IPS-15b (cell line): ENCODE data around the gene TRANK1.
"Not testable (repeated sequence)": the region's sequence is repeated elsewhere in the genome, so short reads cannot be mapped to it uniquely, and the experiment has no call there.

Experiments
- H3K27me3 ChIP-seq: one replicate; pipeline ENCODE4 v1.6.1; 2013; ENCODE audit warnings: low read length; ENCODE audit not compliant: control insufficient read depth, insufficient read depth
- H3K36me3 ChIP-seq: one replicate; pipeline ENCODE4 v1.6.1; 2013; ENCODE audit warnings: low read length; ENCODE audit not compliant: control insufficient read depth, insufficient read depth
- H3K4me1 ChIP-seq: one replicate; pipeline ENCODE4 v1.6.1; 2013; ENCODE audit warnings: mild to moderate bottlenecking, low read length; ENCODE audit not compliant: control insufficient read depth, insufficient read depth
- H3K4me3 ChIP-seq: one replicate; pipeline ENCODE4 v1.5.1; 2013; ENCODE audit warnings: low read depth, low read length
- H3K9ac ChIP-seq: one replicate; pipeline ENCODE4 v1.6.1; 2013; ENCODE audit warnings: low read depth, mild to moderate bottlenecking, low read length
- H3K9me3 ChIP-seq: one replicate; pipeline ENCODE4 v1.6.1; 2013; ENCODE audit warnings: mild to moderate bottlenecking, low read length; ENCODE audit not compliant: control insufficient read depth, insufficient read depth

Gene TRANK1

DNA sequence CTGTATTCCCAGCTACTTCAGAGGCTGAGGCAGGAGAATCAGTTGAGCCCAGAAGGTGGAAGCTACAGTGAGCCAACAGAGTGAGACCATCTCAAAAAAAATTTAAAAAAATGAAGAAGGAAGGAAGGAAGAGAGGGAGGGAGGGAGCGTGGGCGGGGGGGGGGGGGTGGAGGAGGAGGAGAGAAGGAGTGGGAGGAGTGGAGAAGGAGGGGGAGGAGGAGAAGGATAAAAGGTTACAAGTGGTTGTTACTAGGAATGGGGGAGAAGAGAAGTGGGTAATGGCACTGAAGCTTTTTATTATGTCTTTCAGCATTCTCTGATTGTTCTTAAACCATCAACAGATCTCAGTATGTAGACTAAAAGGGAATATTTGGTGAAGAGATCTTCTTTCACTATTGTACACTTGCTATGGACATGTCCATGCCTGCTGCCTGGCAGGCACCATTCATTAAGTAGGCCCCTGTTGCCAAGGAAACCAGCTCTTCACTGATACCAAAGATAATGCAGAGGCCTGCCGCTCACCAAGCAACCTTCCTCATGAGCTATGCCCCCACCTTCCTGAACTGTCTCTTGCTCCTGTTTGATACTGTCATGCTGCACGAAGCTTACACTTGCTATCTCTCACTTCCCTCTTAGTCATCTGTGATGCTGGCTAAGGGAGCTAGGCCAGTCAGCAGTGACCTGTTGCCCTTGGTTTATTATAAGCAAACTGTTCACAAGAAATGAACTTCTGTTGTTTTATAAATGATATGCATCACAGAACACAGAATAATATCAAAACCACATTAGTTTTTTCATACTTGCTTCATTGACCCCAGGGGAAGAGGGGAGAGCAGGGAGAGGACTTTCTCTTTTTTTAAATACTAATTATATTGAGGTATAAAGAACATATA lies 24.9 kb upstream of the TRANK1 start:
- H3K9ac ChIP-seq = no peak overlapping the region

DNA sequence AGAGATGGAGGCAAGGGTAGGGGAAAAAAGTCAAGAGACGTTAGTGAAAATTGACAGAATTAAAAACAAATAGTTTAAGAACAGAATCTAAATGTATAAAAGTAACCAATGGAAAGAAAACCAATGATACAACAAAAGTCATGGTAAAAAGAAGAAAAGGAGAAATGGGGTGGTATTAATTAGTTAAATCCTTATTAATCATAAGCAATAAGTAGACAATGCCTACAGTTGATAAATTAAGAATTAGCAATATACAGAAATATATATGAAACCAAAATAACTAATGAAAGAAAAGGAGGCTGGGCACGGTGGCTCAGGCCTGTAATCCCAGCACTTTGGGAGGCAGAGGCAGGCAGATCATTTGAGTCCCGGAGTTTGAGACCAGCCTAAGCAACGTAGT lies 24.2 kb upstream of the TRANK1 start:
- Histone ChIP-seq H3K9ac (no peak overlapping the region), H3K9me3 (no peaks in the 10 kb centered on the region), H3K36me3 (no peaks in the 10 kb centered on the region), H3K4me1 (peaks cover 6% of the 10 kb centered on the region), H3K4me3 (no peak overlapping the region), H3K27me3 (no peaks in the 10 kb centered on the region)

More for the DNA sequence above, 24.9 kb upstream of the TRANK1 start:
- H3K9me3 ChIP-seq = no peaks in the 10 kb centered on the region
- peaks cover 6% of the 10 kb centered on the region for H3K4me1 ChIP-seq
- no peaks in the 10 kb centered on the region for H3K36me3 ChIP-seq
- no peak overlapping the region for H3K4me3 ChIP-seq
- no peaks in the 10 kb centered on the region for H3K27me3 ChIP-seq

- Histone ChIP-seq H3K9me3 (no peaks in the 10 kb centered on the region), H3K9ac (no peak overlapping the region), H3K36me3 (no peaks in the 10 kb centered on the region), H3K27me3 (no peaks in the 10 kb centered on the region), H3K4me1 (peaks cover 6% of the 10 kb centered on the region), H3K4me3 (no peak overlapping the region)
Measured at GRCh38 chr3:36965440-36965839, 20.6 kb upstream of the TRANK1 start.

GRCh38 chr3:36964817-36965216 lies 20.0 kb upstream of the TRANK1 start:
- peaks cover 2% of the 10 kb centered on the region for H3K4me1 ChIP-seq
- no peaks in the 10 kb centered on the region for H3K27me3 ChIP-seq
- H3K36me3 ChIP-seq = no peaks in the 10 kb centered on the region
- no peak overlapping the region for H3K4me3 ChIP-seq
- H3K9me3 ChIP-seq = no peaks in the 10 kb centered on the region
- H3K9ac ChIP-seq = no peak overlapping the region

DNA sequence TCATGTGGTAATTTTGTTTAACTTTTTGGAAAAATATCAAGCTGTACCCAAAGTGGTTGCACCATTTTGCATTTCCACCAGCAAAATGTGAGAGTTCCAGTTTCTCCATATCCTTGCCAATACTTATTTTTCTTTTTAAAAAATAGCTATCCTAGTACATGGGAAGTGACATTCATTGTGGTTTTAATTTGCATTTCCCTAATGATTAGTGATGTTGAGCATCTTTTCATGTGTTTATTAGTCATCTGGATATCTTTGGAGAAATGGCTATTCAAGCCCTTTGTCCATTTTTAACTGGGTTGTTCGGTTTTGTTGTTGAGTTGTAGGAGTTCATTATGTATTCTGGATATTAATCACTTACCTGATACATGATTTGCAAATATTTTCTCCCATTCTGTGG lies 19.5 kb upstream of the TRANK1 start:
- no peaks in the 10 kb centered on the region for H3K4me1 ChIP-seq
- H3K4me3 ChIP-seq = no peak overlapping the region
- H3K27me3 ChIP-seq = no peaks in the 10 kb centered on the region
- H3K36me3 ChIP-seq = no peaks in the 10 kb centered on the region
- H3K9me3 ChIP-seq = no peaks in the 10 kb centered on the region
- H3K9ac ChIP-seq = no peak overlapping the region

- H3K4me3 ChIP-seq, H3K9me3 ChIP-seq, H3K27me3 ChIP-seq, H3K9ac ChIP-seq, H3K36me3 ChIP-seq, H3K4me1 ChIP-seq: not testable (repeated sequence)
Measured at GRCh38 chr3:36963008-36963407, 18.2 kb upstream of the TRANK1 start.

DNA sequence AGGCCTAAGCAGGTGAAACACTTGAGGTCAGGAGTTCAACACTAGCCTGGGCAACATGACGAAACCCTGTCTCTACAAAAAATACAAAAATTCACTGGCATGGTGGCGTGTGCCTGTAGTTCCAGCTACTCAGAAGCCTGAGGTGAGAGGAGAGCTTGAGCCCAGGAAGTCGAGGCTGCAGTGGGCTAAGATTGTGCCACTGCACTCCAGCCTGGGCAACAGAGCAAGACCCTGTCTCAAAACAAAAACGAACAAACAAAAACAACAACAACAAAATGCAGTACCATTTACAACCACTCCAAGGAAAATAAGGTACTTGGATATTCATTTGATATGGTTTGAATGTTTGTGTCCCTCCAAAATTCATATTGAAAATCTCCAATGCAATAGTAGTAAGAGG lies 15.6 kb upstream of the TRANK1 start:
- Histone ChIP-seq H3K9me3 (no peaks in the 10 kb centered on the region), H3K4me1 (peaks cover 3% of the 10 kb centered on the region), H3K36me3 (no peaks in the 10 kb centered on the region), H3K27me3 (no peaks in the 10 kb centered on the region), H3K4me3 (no peak overlapping the region), H3K9ac (no peak overlapping the region)

DNA sequence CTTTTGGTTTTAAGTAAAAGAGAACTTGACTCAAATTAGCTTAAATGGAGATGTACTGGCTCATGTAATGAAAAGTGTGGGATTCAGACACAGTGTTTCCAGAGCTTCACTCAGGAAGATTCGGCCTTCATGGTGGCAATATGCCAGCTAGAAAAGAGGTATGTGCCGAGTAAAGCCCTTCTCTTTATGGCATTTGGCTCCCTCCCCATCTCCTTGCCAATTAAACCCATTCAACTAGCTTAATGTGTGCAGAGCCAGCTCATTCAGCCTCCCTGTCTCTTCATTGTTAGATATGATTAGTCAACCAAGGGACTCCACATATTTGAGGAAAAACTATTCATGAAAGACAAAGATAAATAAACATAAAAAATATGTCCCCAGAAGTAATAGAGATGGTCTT lies 15.0 kb upstream of the TRANK1 start:
- no peak overlapping the region for H3K4me3 ChIP-seq
- H3K36me3 ChIP-seq = no peaks in the 10 kb centered on the region
- H3K9ac ChIP-seq = no peak overlapping the region
- no peaks in the 10 kb centered on the region for H3K9me3 ChIP-seq
- H3K4me1 ChIP-seq = peaks cover 3% of the 10 kb centered on the region
- no peaks in the 10 kb centered on the region for H3K27me3 ChIP-seq

DNA sequence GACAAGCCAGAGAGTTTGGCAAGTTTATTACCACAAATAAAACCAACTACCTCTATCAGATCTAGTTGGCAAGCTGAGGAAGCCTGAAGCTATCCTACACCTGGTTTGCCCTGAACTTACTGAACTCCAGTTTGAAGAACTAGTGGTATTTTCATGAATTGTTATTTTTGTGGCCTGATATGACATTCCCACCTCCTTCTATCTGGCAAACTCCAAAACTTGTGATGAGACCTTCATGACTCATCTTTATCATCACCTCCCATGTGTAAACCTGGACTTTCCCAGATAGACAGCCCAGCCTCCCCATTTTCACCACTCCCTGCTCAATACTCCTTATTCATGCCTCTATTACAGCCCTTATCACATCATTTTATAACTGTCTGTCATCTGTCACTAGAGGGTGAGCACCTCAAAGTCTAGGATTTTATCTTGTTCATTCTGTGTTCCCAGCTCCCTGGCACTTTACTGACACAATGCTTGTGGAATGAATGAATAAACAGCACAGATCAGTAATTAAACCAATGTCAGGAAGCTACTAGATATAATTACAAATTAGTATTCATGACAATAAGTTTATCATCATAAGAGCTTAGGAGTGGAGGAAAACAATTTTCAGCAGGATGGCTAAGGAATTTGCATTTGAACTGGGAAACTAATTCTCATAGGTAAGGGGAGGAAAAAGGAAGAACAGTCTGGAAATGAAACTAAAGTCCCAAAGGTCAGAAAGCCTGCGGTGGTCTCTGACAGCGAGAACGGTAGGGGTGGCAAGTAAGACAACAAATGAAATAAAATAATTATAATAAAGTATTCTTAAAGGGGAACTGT lies 13.2 kb upstream of the TRANK1 start:
- Histone ChIP-seq H3K36me3 (no peaks in the 10 kb centered on the region), H3K9ac (no peak overlapping the region), H3K4me1 (peaks cover 3% of the 10 kb centered on the region), H3K27me3 (no peaks in the 10 kb centered on the region), H3K4me3 (no peak overlapping the region), H3K9me3 (no peaks in the 10 kb centered on the region)

DNA sequence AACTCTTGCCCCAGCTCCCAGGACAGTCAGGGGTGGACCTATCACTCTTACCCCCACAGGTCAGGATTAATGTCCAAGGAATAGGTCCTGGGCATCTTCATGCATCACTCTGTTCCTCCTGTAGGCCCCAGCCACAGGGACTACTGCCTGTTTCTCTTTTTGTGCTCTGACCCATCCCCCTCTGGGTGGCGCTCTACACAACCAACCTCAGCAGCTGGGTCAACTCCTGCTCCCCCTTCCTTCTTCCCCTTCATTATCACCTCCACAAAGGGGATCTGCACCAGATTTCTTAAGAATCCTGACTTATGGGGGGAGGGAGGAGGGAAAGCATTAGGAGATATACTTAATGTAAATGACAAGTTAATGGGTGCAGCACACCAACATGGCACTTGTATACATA lies 12.2 kb upstream of the TRANK1 start:
- Histone ChIP-seq H3K36me3 (no peaks in the 10 kb centered on the region), H3K4me1 (peaks cover 3% of the 10 kb centered on the region), H3K4me3 (no peak overlapping the region), H3K9ac (no peak overlapping the region), H3K27me3 (no peaks in the 10 kb centered on the region), H3K9me3 (no peaks in the 10 kb centered on the region)

DNA sequence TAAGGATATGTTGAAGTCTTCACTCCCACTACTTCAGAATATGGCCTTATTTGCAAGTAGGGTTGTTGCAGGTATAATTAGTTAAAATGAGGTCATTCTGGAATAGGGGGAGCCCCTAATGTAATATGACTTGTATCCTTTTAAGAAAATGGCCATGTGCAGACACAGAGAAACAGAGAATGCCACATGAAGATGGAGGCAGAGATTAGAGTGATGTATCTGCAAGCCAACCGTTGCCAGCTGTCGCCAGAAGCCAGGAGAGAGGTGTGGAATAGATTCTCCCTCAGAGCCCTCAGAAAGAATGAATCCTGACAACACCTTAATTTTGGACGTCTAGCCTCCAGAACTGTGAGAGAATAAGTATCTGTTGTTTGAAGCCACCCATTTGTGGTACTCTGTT lies 11.3 kb upstream of the TRANK1 start:
- no peak overlapping the region for H3K4me3 ChIP-seq
- peaks cover 3% of the 10 kb centered on the region for H3K4me1 ChIP-seq
- no peaks in the 10 kb centered on the region for H3K36me3 ChIP-seq
- H3K27me3 ChIP-seq = no peaks in the 10 kb centered on the region
- H3K9ac ChIP-seq = no peak overlapping the region
- no peaks in the 10 kb centered on the region for H3K9me3 ChIP-seq
